ENCODE results near the gene GPR35.

DNA sequence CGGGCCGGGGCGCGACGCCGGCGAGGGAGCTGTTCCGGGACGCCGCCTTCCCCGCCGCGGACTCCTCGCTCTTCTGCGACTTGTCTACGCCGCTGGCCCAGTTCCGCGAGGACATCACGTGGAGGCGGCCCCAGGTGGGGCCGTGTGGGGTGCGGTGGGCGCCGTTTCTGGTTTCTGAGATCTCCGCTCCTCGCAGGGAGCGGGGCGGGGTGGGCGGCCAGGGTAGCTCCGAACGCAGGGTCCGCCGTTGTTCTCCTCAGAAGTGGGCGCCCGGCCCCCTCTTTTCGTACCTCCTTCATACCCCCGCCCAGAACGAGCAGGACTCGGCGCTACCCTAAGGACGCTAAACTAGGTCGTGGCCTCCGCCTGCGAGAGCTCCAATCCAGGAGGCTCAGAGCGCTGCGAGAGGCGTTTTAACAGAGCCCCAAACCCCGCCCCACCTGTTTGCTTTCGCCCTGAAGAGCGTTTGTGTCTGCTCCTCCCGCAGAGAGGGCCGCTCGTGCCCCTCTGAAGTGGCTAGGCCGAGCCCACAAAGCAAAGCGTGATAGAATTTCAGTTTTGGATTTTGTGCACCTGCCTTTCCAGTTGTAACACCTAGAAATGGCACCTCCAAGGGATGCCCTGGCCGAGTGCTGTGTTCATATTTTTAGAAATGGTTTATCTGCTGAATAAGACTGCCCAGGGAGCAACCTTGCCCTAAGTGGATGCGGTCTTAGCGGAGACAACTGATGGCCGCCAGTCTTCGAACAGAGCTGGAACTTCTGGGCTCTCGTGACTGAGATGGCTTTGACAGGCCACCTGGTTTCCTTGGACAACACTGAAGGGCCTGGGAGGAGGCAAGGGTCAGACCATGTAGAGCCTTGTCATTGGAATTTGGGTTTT, 38.1 kb upstream of the GPR35 start:
- no peak for TF ChIP-seq POLR2AphosphoS5 (IDR thresholded peaks at IDR 0.05; ENCODE audit: low read depth, low read length)
- no peak for TF ChIP-seq PAX5 (IDR thresholded peaks at IDR 0.05; ENCODE audit: insufficient read depth, low read length, severe bottlenecking)
- no peak for TF ChIP-seq SPI1 (IDR thresholded peaks at IDR 0.05; ENCODE audit: low read depth, low read length)
